ENCODE results near the gene GRK3.

Gene GRK3

DNA sequence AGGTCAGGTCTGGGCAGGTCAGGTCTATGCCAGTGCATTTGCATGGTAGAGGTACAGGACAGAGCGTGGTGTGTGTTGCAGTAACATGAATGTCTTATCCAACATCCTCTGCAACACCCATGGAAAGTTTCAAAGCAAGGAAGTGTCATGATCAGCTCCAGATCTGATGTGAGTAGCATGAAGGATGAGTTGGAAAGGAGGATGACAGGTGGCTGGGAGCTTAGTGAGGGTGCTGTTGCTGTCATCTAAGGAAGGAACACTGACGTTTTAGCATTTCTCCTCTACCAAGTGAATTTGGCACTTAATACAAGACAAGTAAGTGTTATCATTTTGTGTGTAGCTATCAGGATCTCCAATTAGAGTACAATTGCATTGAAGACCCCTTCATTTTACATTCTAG, 65.1 kb downstream of the GRK3 start:
- H3K4me1 ChIP-seq (ENCODE audit: control insufficient read depth, insufficient read depth, low read length), result peaks cover 14% of the 10 kb centered on the region
- no peaks in the 10 kb centered on the region for H3K36me3 ChIP-seq (ENCODE audit: control insufficient read depth, insufficient read depth, low read length, severe bottlenecking)
- no peaks in the 10 kb centered on the region for H3K27me3 ChIP-seq (replicated peaks; ENCODE audit: control insufficient read depth, insufficient read depth, low read length)
- H3K9ac ChIP-seq (ENCODE audit: low read length), result no peak overlapping the region
- no peaks in the 10 kb centered on the region for H3K9me3 ChIP-seq (ENCODE audit: control insufficient read depth, low read length)
- DNase-seq (ENCODE audit: low read depth), result no peak
- no peak overlapping the region for H3K4me3 ChIP-seq (ENCODE audit: low read length)

DNA sequence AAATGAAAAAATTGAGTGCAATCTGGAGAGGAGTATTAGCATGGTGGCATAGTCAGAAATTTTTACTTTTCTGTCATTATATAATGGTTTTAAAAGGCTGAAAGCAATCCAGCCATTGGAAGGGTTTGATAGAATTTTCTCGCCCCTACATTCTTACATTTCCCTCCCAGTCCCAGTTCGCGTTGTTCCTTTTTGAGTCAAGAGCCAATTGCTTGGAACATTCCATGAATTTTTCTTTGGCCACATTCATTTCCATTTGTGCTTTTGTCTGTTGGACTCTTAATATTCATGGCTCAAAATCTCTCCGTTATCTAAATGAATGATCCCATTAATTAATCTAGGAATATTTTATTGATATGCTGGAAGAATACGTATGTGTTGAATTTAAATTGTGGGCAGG, 66.0 kb downstream of the GRK3 start:
- H3K4me1 ChIP-seq (ENCODE audit: control insufficient read depth, insufficient read depth, low read length), result peaks cover 14% of the 10 kb centered on the region
- H3K36me3 ChIP-seq (ENCODE audit: control insufficient read depth, insufficient read depth, low read length, severe bottlenecking), result no peaks in the 10 kb centered on the region
- peak overlapping the region; percentile 5 for H3K4me3 ChIP-seq (ENCODE audit: low read length)
- H3K27me3 ChIP-seq (replicated peaks; ENCODE audit: control insufficient read depth, insufficient read depth, low read length), result no peaks in the 10 kb centered on the region
- H3K9ac ChIP-seq (ENCODE audit: low read length), result no peak overlapping the region
- no peaks in the 10 kb centered on the region for H3K9me3 ChIP-seq (ENCODE audit: control insufficient read depth, low read length)
- DNase-seq (ENCODE audit: low read depth), result no peak

DNA sequence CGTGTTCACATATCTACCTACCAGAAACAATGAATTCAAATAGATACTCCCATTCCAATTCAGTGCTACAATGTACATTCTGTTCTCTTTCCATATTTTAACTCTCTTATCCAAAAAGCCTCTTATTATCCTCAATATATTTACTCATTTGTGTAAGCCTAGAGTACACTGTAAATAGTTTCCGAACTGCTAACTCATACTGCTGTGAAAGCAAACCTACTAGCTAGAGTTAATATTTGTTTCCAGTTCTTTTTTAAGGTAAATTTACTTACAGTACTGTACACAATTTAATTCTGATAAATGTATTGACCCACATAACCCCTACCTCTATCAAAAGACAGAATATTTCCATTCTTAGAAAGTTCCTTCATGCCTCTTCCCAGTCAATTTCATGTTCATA, 71.8 kb downstream of the GRK3 start:
- Histone ChIP-seq H3K4me3 (ENCODE audit: low read length) (no peak overlapping the region), H3K36me3 (ENCODE audit: control insufficient read depth, insufficient read depth, low read length, severe bottlenecking) (peaks cover 9% of the 10 kb centered on the region), H3K9me3 (ENCODE audit: control insufficient read depth, low read length) (peaks cover 8% of the 10 kb centered on the region), H3K27me3 (replicated peaks; ENCODE audit: control insufficient read depth, insufficient read depth, low read length) (no peaks in the 10 kb centered on the region), H3K9ac (ENCODE audit: low read length) (no peak overlapping the region), H3K4me1 (ENCODE audit: control insufficient read depth, insufficient read depth, low read length) (peaks cover under 1% of the 10 kb centered on the region)
- DNase-seq (ENCODE audit: low read depth), result no peak

DNA sequence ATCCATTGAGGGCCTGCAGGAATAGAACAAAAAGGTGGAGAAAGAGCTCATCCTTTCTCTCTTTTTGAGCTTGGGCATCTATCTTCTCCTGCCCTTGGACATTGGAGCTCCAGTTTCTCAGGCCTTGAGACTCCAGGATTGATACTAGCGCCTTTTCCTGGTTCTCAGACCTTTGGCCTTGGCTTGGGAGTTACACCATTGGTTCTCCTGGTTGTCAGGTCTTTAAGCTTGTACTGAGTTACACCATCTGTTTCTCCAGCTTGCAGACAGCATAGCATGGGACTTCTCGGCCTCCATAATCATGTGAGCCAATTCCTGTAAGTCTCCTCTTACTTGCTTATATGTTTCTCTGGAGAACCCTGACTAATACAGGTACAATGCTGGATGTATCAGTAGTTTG, 72.6 kb downstream of the GRK3 start:
- no peak for DNase-seq (ENCODE audit: low read depth)
- H3K9ac ChIP-seq (ENCODE audit: low read length), result no peak overlapping the region
- H3K27me3 ChIP-seq (replicated peaks; ENCODE audit: control insufficient read depth, insufficient read depth, low read length), result no peaks in the 10 kb centered on the region
- H3K4me1 ChIP-seq (ENCODE audit: control insufficient read depth, insufficient read depth, low read length), result no peaks in the 10 kb centered on the region
- H3K4me3 ChIP-seq (ENCODE audit: low read length), result no peak overlapping the region
- peaks cover 8% of the 10 kb centered on the region for H3K9me3 ChIP-seq (ENCODE audit: control insufficient read depth, low read length)
- H3K36me3 ChIP-seq (ENCODE audit: control insufficient read depth, insufficient read depth, low read length, severe bottlenecking), result peaks cover 9% of the 10 kb centered on the region

DNA sequence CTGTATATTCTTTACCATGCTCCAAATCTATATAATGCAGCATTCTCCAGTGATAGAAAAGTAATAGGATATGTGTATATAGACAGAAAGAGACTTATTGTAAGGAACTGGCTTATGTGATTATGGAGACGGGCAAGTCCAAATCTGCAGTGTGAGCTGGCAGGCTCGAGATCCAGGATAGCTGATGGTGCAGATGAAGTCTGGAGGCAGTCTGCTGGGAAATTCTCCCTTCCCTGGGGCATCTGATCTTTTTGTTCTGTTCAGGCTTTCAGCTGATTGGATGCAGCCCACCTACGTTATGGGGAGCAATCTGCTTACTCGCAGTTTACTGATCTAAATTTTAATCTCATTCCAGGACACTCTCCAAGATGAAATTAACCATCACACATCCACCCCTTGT, 73.2 kb downstream of the GRK3 start:
- DNase-seq (ENCODE audit: low read depth), result no peak
- Histone ChIP-seq H3K4me3 (ENCODE audit: low read length) (no peak overlapping the region), H3K9ac (ENCODE audit: low read length) (no peak overlapping the region), H3K9me3 (ENCODE audit: control insufficient read depth, low read length) (peaks cover 8% of the 10 kb centered on the region), H3K27me3 (replicated peaks; ENCODE audit: control insufficient read depth, insufficient read depth, low read length) (no peaks in the 10 kb centered on the region), H3K36me3 (ENCODE audit: control insufficient read depth, insufficient read depth, low read length, severe bottlenecking) (peaks cover 12% of the 10 kb centered on the region), H3K4me1 (ENCODE audit: control insufficient read depth, insufficient read depth, low read length) (no peaks in the 10 kb centered on the region)

DNA sequence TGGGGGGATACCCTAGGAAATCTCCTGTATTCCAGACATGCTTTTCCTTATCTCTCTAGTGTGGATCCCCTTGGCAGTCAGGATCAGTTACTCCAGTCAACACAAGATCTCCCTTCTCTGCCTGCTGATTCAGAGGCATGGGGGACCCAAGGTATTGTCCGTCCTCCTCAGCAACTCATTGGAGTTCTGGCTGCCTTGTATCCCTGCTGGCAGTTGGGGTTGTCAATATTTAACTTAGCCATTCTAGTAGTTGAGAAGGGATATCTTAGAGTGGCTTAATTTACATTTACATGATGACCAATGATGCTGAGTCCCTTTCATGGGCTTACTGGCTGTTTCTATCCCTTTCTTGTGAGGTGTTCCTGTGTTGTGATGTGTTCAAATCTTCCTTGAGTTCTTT, 74.2 kb downstream of the GRK3 start:
- no peak overlapping the region for H3K4me3 ChIP-seq (ENCODE audit: low read length)
- H3K9me3 ChIP-seq (ENCODE audit: control insufficient read depth, low read length), result peaks cover 8% of the 10 kb centered on the region
- H3K36me3 ChIP-seq (ENCODE audit: control insufficient read depth, insufficient read depth, low read length, severe bottlenecking), result peaks cover 17% of the 10 kb centered on the region

DNA sequence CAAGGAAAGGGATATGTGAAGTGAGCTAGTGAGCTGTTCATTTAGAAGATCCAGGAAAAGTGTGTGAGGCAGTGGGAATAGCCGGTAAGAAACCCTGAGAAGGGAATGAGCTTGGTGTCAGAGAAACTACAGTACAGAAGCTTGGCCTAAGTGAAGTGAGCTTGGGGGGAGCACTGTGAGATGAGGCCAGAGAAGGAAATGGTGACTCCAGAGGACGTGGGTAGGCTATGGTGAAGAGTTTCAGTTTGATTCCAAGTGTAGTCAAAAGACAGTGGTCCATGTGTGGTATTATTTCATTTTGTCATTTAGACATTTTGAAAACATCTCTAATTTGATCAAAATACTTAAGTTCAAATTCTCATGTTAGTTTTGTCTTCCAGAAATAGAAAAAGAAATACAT, 77.2 kb downstream of the GRK3 start:
- DNase-seq (ENCODE audit: low read depth), result no peak
- H3K9ac ChIP-seq (ENCODE audit: low read length), result no peak overlapping the region
- peaks cover 8% of the 10 kb centered on the region for H3K9me3 ChIP-seq (ENCODE audit: control insufficient read depth, low read length)
- H3K36me3 ChIP-seq (ENCODE audit: control insufficient read depth, insufficient read depth, low read length, severe bottlenecking), result peaks cover 17% of the 10 kb centered on the region
- no peaks in the 10 kb centered on the region for H3K27me3 ChIP-seq (replicated peaks; ENCODE audit: control insufficient read depth, insufficient read depth, low read length)
- no peak overlapping the region for H3K4me3 ChIP-seq (ENCODE audit: low read length)
- H3K4me1 ChIP-seq (ENCODE audit: control insufficient read depth, insufficient read depth, low read length), result peaks cover 14% of the 10 kb centered on the region

More for the DNA sequence above, 74.2 kb downstream of the GRK3 start:
- DNase-seq (ENCODE audit: low read depth), result no peak
- no peaks in the 10 kb centered on the region for H3K4me1 ChIP-seq (ENCODE audit: control insufficient read depth, insufficient read depth, low read length)
- no peak overlapping the region for H3K9ac ChIP-seq (ENCODE audit: low read length)
- H3K27me3 ChIP-seq (replicated peaks; ENCODE audit: control insufficient read depth, insufficient read depth, low read length), result no peaks in the 10 kb centered on the region

DNA sequence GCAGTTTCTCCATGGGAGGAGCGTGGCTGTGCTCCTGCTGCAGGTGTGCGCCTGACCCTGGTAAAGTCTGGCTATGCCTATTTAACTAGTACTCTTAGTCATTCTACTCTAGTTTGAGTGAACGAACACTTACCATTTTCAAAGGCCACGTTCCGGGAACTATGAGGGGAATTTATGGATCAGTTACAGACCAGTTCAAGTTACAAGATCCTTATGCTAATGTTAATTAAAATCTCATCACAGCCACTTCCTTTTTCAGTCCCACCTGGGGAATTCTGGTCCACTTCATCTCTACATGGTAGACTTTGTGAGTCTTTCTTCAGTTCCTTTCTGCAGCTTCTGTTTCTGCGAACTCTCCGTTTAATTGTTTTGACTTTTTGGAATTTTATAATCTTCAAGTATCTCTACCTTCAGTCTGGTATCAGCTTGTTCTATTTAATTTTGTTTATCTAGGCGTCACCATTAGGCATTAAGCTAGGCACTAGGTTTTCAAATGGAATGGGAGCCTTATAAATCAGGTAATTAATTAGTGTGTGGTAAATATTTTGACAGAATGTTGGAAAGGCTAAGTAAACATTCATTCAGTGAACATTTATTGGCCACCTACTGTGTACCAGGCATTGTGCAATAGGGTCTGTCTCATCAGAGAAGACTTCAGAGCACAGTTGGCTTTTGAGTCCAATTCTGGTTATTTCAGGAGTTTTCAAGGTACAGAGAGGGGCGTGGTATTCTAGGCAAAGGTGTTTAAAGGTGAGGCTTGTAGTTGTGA, 78.9 kb downstream of the GRK3 start:
- H3K4me1 ChIP-seq (ENCODE audit: control insufficient read depth, insufficient read depth, low read length), result peaks cover 14% of the 10 kb centered on the region
- peaks cover 13% of the 10 kb centered on the region for H3K36me3 ChIP-seq (ENCODE audit: control insufficient read depth, insufficient read depth, low read length, severe bottlenecking)
- no peak overlapping the region for H3K4me3 ChIP-seq (ENCODE audit: low read length)
- no peak overlapping the region for H3K9ac ChIP-seq (ENCODE audit: low read length)
- no peaks in the 10 kb centered on the region for H3K27me3 ChIP-seq (replicated peaks; ENCODE audit: control insufficient read depth, insufficient read depth, low read length)
- peaks cover 8% of the 10 kb centered on the region for H3K9me3 ChIP-seq (ENCODE audit: control insufficient read depth, low read length)
- DNase-seq (ENCODE audit: low read depth), result no peak

DNA sequence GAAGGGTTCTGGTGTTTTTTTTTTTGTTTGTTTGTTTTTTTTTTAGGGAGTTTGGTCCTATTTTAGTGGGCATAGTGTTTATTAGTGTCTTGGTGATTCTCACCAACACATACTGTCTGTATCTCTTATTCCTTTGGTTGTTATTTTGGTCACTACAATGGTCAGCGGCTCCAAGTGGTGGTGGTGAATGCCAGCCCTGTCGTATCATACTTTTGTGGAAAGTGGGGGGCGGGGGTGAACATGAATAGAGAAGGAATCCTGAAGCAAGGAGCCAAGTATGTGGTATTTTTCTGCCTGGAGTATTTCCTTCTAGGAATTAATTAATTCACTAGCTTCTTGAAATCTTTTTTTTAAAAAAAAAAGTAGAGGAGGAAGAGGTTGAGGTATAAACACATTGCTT, 79.6 kb downstream of the GRK3 start:
- Histone ChIP-seq H3K36me3 (ENCODE audit: control insufficient read depth, insufficient read depth, low read length, severe bottlenecking) (peaks cover 8% of the 10 kb centered on the region), H3K27me3 (replicated peaks; ENCODE audit: control insufficient read depth, insufficient read depth, low read length) (no peaks in the 10 kb centered on the region), H3K4me1 (ENCODE audit: control insufficient read depth, insufficient read depth, low read length) (peaks cover 14% of the 10 kb centered on the region), H3K9me3 (ENCODE audit: control insufficient read depth, low read length) (peaks cover 8% of the 10 kb centered on the region), H3K9ac (ENCODE audit: low read length) (no peak overlapping the region), H3K4me3 (ENCODE audit: low read length) (no peak overlapping the region)
- no peak for DNase-seq (ENCODE audit: low read depth)

DNA sequence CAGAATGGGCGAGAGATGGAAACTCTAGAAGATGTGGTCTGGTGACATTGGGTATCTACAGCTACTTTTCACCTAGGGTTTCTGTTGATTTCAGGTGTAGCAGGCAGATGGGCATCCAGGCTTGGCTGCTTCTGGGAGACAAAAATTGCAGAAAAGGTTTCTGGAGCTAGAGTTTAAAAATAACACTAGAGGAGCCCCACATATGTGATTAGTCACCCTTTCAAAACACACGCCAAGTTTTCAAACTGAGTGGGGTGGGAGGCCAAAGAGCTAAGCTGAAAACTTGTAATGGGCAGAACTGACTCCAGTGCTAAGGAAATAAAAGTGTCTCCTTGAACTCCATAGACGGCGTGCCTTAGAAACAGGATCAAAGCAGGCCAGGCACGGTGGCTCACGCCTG, 80.8 kb downstream of the GRK3 start:
- no peaks in the 10 kb centered on the region for H3K27me3 ChIP-seq (replicated peaks; ENCODE audit: control insufficient read depth, insufficient read depth, low read length)
- H3K9ac ChIP-seq (ENCODE audit: low read length), result no peak overlapping the region
- H3K9me3 ChIP-seq (ENCODE audit: control insufficient read depth, low read length), result peaks cover 1% of the 10 kb centered on the region
- peak; percentile 10 for DNase-seq (ENCODE audit: low read depth)
- H3K4me3 ChIP-seq (ENCODE audit: low read length), result peak overlapping the region; percentile 6
- peaks cover 8% of the 10 kb centered on the region for H3K36me3 ChIP-seq (ENCODE audit: control insufficient read depth, insufficient read depth, low read length, severe bottlenecking)
- H3K4me1 ChIP-seq (ENCODE audit: control insufficient read depth, insufficient read depth, low read length), result peaks cover 14% of the 10 kb centered on the region

DNA sequence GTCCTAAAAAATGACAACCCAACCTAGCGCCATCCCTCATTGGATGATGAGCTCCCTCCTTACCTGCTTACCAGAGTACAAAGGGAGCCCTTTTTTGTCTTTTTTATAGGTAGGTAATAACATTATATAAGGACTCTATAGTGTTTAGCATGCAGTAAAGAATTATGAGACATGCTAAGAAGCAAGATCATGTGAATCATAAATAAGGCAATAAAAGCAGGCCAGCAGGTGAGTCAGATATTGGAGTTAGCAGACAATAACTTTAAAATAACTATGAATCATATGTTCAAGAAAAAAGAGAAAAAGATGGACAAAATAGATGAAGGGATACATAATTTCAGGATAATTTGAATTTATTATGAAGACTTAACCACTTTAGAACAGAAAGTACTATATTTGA, 81.5 kb downstream of the GRK3 start:
- Histone ChIP-seq H3K4me3 (ENCODE audit: low read length) (no peak overlapping the region), H3K36me3 (ENCODE audit: control insufficient read depth, insufficient read depth, low read length, severe bottlenecking) (peaks cover 8% of the 10 kb centered on the region), H3K9ac (ENCODE audit: low read length) (no peak overlapping the region), H3K9me3 (ENCODE audit: control insufficient read depth, low read length) (no peaks in the 10 kb centered on the region), H3K4me1 (ENCODE audit: control insufficient read depth, insufficient read depth, low read length) (peaks cover 14% of the 10 kb centered on the region), H3K27me3 (replicated peaks; ENCODE audit: control insufficient read depth, insufficient read depth, low read length) (no peaks in the 10 kb centered on the region)
- no peak for DNase-seq (ENCODE audit: low read depth)

DNA sequence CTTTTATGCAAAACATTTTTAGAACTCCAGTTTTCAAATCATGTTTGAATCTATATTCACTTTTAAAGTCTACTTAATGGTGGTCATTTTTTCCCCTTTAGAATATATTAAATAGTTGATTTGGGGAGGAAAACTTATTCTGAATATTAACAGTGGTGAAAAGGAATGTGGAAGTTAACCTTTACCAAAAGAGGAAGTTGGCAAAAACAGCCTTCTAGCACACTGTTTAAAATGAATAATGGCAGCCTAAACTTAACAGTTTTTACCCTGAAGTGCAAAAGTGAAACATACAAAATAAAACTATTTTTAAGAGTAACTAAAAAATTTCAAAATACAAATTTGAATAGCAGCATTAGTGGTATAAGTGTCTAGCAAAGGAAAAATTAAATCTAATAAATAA, 86.4 kb downstream of the GRK3 start:
- no peaks in the 10 kb centered on the region for H3K36me3 ChIP-seq (ENCODE audit: control insufficient read depth, insufficient read depth, low read length, severe bottlenecking)
- H3K9ac ChIP-seq (ENCODE audit: low read length), result no peak overlapping the region
- H3K4me1 ChIP-seq (ENCODE audit: control insufficient read depth, insufficient read depth, low read length), result peaks cover 4% of the 10 kb centered on the region
- no peaks in the 10 kb centered on the region for H3K9me3 ChIP-seq (ENCODE audit: control insufficient read depth, low read length)
- no peak overlapping the region for H3K4me3 ChIP-seq (ENCODE audit: low read length)
- H3K27me3 ChIP-seq (replicated peaks; ENCODE audit: control insufficient read depth, insufficient read depth, low read length), result no peaks in the 10 kb centered on the region
- DNase-seq (ENCODE audit: low read depth), result no peak

Measured in adipocyte (in vitro differentiated cells).